HG03442 (cell line): Measurements from ENCODE around the gene ECT2L.

ENCODE experiments used
- ATAC-seq: cut with Tn5 transposase; IDR thresholded peaks from one replicate; pipeline ENCODE4 v1.9.1; 2021; ENCODE audit warnings: mild to moderate bottlenecking, moderate library complexity; ENCODE audit not compliant: unreplicated experiment

ECT2L gene

GRCh38 chr6:138795809-138796603 lies at the start of gene ECT2L:
Gene ECT2L (plus strand): TSS chr6:138796087. CDS start chr6:138813275, 17,188 bp downstream.
- ATAC-seq: no peak

- ATAC-seq: no peak
These were observed 43.9 kb upstream of the ECT2L start for GRCh38 chr6:138752017-138752416.

- ATAC-seq: no peak
These were observed 38.8 kb upstream of the ECT2L start for GRCh38 chr6:138757136-138757535.

- ATAC-seq: no peak
These were observed 29.8 kb upstream of the ECT2L start for GRCh38 chr6:138765896-138766655.

GRCh38 chr6:138769102-138769676 lies 26.7 kb upstream of the ECT2L start:
- no peak for ATAC-seq

- no peak for ATAC-seq
These were observed 23.2 kb upstream of the ECT2L start for GRCh38 chr6:138772596-138773176.

GRCh38 chr6:138773177-138774091 lies 22.5 kb upstream of the ECT2L start, which contains the start of gene CCDC28A:
Gene CCDC28A (plus strand): TSS chr6:138773769. CDS start chr6:138776121, 2,352 bp downstream.
- peak; percentile 91 for ATAC-seq

- no peak for ATAC-seq
These were observed 21.5 kb upstream of the ECT2L start for GRCh38 chr6:138774370-138774769.

GRCh38 chr6:138776659-138777058 lies 19.2 kb upstream of the ECT2L start:
- no peak for ATAC-seq

- no peak for ATAC-seq
These were observed 17.6 kb upstream of the ECT2L start for GRCh38 chr6:138778331-138778730.

GRCh38 chr6:138782243-138782642 lies 13.6 kb upstream of the ECT2L start:
- ATAC-seq: no peak

- no peak for ATAC-seq
These were observed 10.8 kb upstream of the ECT2L start for GRCh38 chr6:138785079-138785478.

- no peak for ATAC-seq
These were observed 9.9 kb upstream of the ECT2L start for GRCh38 chr6:138785980-138786379.

GRCh38 chr6:138787138-138787537 lies 8.7 kb upstream of the ECT2L start:
- ATAC-seq: no peak

- no peak for ATAC-seq
These were observed 884 bp downstream of the ECT2L start for GRCh38 chr6:138796771-138797170.

- ATAC-seq: no peak
These were observed 2.0 kb downstream of the ECT2L start for GRCh38 chr6:138797806-138798446.

GRCh38 chr6:138800377-138801150 lies 4.7 kb downstream of the ECT2L start:
- no peak for ATAC-seq

GRCh38 chr6:138803331-138803730 lies 7.4 kb downstream of the ECT2L start:
- no peak for ATAC-seq

GRCh38 chr6:138803861-138804260 lies 8.0 kb downstream of the ECT2L start:
- ATAC-seq: no peak
